ENCODE measurements around the gene RPL21. TPM values are rescaled to one million over a fixed set of nuclear protein-coding genes. Genes with fewer than 3 reads are reported as not detected.
"Not testable (repeated sequence)": the region's sequence is repeated elsewhere in the genome, so short reads cannot be mapped to it uniquely, and the experiment has no call there.

RPL21 gene
- total and polyA plus RNA-seq, 8 donors: 737 to 1,259 (median 947) TPM

- Histone ChIP-seq H3K27ac (no peak overlapping the region), H3K36me3 (no peaks in the 10 kb centered on the region), H3K4me3 (no peak overlapping the region), H3K9me3 (no peaks in the 10 kb centered on the region), H3K4me1 (no peaks in the 10 kb centered on the region), H3K27me3 (no peaks in the 10 kb centered on the region)
- ATAC-seq: peak; percentile 53
- DNase-seq: no peak
- intact Hi-C loops (cut with DNase I): no loop called here
- TF ChIP-seq CTCF (IDR thresholded peaks at IDR 0.05): no peak
Observed at GRCh38 chr13:27298849-27299248, 47.5 kb downstream of the RPL21 start.

- DNase-seq; H3K27ac ChIP-seq; intact Hi-C loops (cut with DNase I); H3K27me3 ChIP-seq; ATAC-seq; H3K4me1 ChIP-seq; H3K4me3 ChIP-seq; H3K36me3 ChIP-seq; H3K9me3 ChIP-seq: not testable (repeated sequence)
Observed at GRCh38 chr13:27300406-27300805, 49.0 kb downstream of the RPL21 start.

GRCh38 chr13:27300941-27301586, 49.7 kb downstream of the RPL21 start:
- no peak for TF ChIP-seq CTCF (IDR thresholded peaks at IDR 0.05)
- no peaks in the 10 kb centered on the region for H3K4me1 ChIP-seq
- intact Hi-C loops (cut with DNase I): no loop called here

GRCh38 chr13:27302643-27303262, 51.4 kb downstream of the RPL21 start:
- H3K27ac ChIP-seq: peak overlapping the region in 1 of 2 donors; percentile 38
- H3K36me3 ChIP-seq: no peaks in the 10 kb centered on the region
- peak; percentile 72 for ATAC-seq
- no peaks in the 10 kb centered on the region for H3K27me3 ChIP-seq
- DNase-seq: no peak
- H3K4me3 ChIP-seq: no peak overlapping the region
- TF ChIP-seq CTCF (IDR thresholded peaks at IDR 0.05): no peak
- no peaks in the 10 kb centered on the region for H3K9me3 ChIP-seq
- no peaks in the 10 kb centered on the region for H3K4me1 ChIP-seq
- intact Hi-C loops (cut with DNase I): no loop called here

More at GRCh38 chr13:27300941-27301586, 49.7 kb downstream of the RPL21 start:
- Histone ChIP-seq H3K36me3 (no peaks in the 10 kb centered on the region), H3K4me3 (no peak overlapping the region), H3K27ac (no peak overlapping the region), H3K9me3 (no peaks in the 10 kb centered on the region), H3K27me3 (no peaks in the 10 kb centered on the region)
- DNase-seq: no peak
- ATAC-seq: no peak

- no peak overlapping the region for H3K27ac ChIP-seq
- H3K4me1 ChIP-seq: no peaks in the 10 kb centered on the region
- no peak for TF ChIP-seq CTCF (IDR thresholded peaks at IDR 0.05)
- intact Hi-C loops (cut with DNase I): no loop called here
- no peak for ATAC-seq
- no peak overlapping the region for H3K4me3 ChIP-seq
- H3K9me3 ChIP-seq: no peaks in the 10 kb centered on the region
- no peaks in the 10 kb centered on the region for H3K36me3 ChIP-seq
- DNase-seq: no peak
- no peaks in the 10 kb centered on the region for H3K27me3 ChIP-seq
Observed at GRCh38 chr13:27304099-27304498, 52.7 kb downstream of the RPL21 start.
